Measurements from ENCODE around the gene PGM2. TPM values are rescaled to one million over a fixed set of nuclear protein-coding genes. Genes with fewer than 3 reads are reported as not detected.

The PGM2 gene
- total RNA-seq, 6 donors from 2014 or later = 11.1 to 30.6 (median 14.1) TPM

- peaks cover 0 to 9% (median 4%) of the 10 kb centered on the region in 4 donors for H3K4me1 ChIP-seq
- no peaks in the 10 kb centered on the region for H3K9me3 ChIP-seq
- no peak for ATAC-seq (ENCODE audit: low FRiP score in 2 of 2)
- no peaks in the 10 kb centered on the region for H3K27me3 ChIP-seq
- no peak overlapping the region for H3K27ac ChIP-seq
- no peaks in the 10 kb centered on the region for H3K36me3 ChIP-seq
- no peak for DNase-seq
- no peak overlapping the region for H3K4me3 ChIP-seq
- TF ChIP-seq CTCF (IDR thresholded peaks at IDR 0.05) (no peak), POLR2AphosphoS5 (IDR thresholded peaks at IDR 0.05) (no peak), EP300 (IDR thresholded peaks at IDR 0.05) (no peak), POLR2A (IDR thresholded peaks at IDR 0.05) (no peak)
Observed at GRCh38 chr4:37896206-37896860, 69.8 kb downstream of the PGM2 start.

- TF ChIP-seq POLR2AphosphoS5 (IDR thresholded peaks at IDR 0.05) (no peak), EP300 (IDR thresholded peaks at IDR 0.05) (no peak), POLR2A (IDR thresholded peaks at IDR 0.05) (no peak), CTCF (IDR thresholded peaks at IDR 0.05) (no peak)
- WGBS, 2 donors = 91 to 95% methylated on average over 6 to 7 of the region's 7 CpGs
- Histone ChIP-seq H3K9me3 (no peaks in the 10 kb centered on the region), H3K27me3 (no peaks in the 10 kb centered on the region), H3K4me1 (no peaks in the 10 kb centered on the region), H3K27ac (no peak overlapping the region), H3K36me3 (peaks cover 0 to 3% (median 0%) of the 10 kb centered on the region in 4 donors), H3K4me3 (no peak overlapping the region)
- ATAC-seq (ENCODE audit: low FRiP score in 2 of 2) (no peak), DNase-seq (no peak)
Observed at GRCh38 chr4:37902212-37902611, 75.7 kb downstream of the PGM2 start.

GRCh38 chr4:37902738-37903693 is 76.5 kb downstream of the PGM2 start:
- ATAC-seq (ENCODE audit: low FRiP score in 2 of 2) (no peak), DNase-seq (no peak)
- TF ChIP-seq POLR2A (IDR thresholded peaks at IDR 0.05) (no peak), EP300 (IDR thresholded peaks at IDR 0.05) (no peak), CTCF (IDR thresholded peaks at IDR 0.05) (no peak), POLR2AphosphoS5 (IDR thresholded peaks at IDR 0.05) (no peak)
- Histone ChIP-seq H3K9me3 (no peaks in the 10 kb centered on the region), H3K4me1 (no peaks in the 10 kb centered on the region), H3K27me3 (no peaks in the 10 kb centered on the region), H3K4me3 (no peak overlapping the region), H3K27ac (no peak overlapping the region), H3K36me3 (peaks cover 0 to 3% (median 0%) of the 10 kb centered on the region in 4 donors)
- whole genome bisulfite sequencing, 2 donors = 92% methylated on average over 9 of the region's 9 CpGs

- TF ChIP-seq POLR2A (IDR thresholded peaks at IDR 0.05) (no peak), CTCF (IDR thresholded peaks at IDR 0.05) (no peak), EP300 (IDR thresholded peaks at IDR 0.05) (no peak), POLR2AphosphoS5 (IDR thresholded peaks at IDR 0.05) (no peak)
- H3K4me1 ChIP-seq = no peaks in the 10 kb centered on the region
- no peaks in the 10 kb centered on the region for H3K9me3 ChIP-seq
- no peak overlapping the region for H3K4me3 ChIP-seq
- no peak overlapping the region for H3K27ac ChIP-seq
- 87 to 95% methylated on average over 3 of the region's 3 CpGs for WGBS, 2 donors
- H3K27me3 ChIP-seq = no peaks in the 10 kb centered on the region
- ATAC-seq (ENCODE audit: low FRiP score in 2 of 2) (no peak), DNase-seq (no peak)
- H3K36me3 ChIP-seq = peaks cover 0 to 3% (median 0%) of the 10 kb centered on the region in 4 donors
Observed at GRCh38 chr4:37903901-37904300, 77.4 kb downstream of the PGM2 start.

Data from upper lobe of left lung (tissue), 6 donors.